Astrocyte of the spinal cord (primary cell): ENCODE data around the gene PANK3.
"Not testable (repeated sequence)": the region's sequence is repeated elsewhere in the genome, so short reads cannot be mapped to it uniquely, and the experiment has no call there.

Source experiments
- DNase-seq: peaks from one replicate; pipeline ENCODE4 v3.0.0; 2011; ENCODE audit warnings: low read depth, low spot score
- H3K4me3 ChIP-seq: 2 replicates; pipeline ENCODE4 v1.5.1; 2011; ENCODE audit warnings: low read depth, mild to moderate bottlenecking, low read length, moderate library complexity
- in situ Hi-C: cut with HindIII; loops from 2 replicates; pipeline ENCODE4 v1.10.0; 2017; ENCODE audit warnings: low sequenced_read_pairs
- TF ChIP-seq, protein P1 (sequence below): IDR thresholded peaks from 2 replicates; pipeline ENCODE4 v1.5.1; 2012; ENCODE audit warnings: low read depth, mild to moderate bottlenecking, low read length, inconsistent platforms

The PANK3 gene

DNA sequence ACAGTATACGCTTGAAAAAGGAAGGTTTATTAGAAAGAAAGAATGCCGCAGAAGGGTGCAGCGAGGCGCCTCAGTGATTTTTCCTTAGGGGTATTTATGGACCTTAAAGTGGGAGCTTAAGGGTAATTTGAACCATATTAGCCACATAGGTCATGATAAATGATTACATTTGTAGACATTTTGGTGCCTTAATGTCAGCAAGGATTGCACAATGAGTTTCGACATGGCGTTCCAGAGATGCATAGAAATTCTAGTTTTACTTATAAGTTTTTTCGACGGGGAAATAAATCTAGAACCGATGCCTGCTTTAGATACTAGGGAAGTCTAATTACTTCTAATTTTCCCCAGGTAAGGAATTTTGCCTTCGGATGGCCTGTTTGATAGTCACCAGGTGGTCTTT is 20.7 kb upstream of the PANK3 start:
- TF ChIP-seq, protein P1, sequence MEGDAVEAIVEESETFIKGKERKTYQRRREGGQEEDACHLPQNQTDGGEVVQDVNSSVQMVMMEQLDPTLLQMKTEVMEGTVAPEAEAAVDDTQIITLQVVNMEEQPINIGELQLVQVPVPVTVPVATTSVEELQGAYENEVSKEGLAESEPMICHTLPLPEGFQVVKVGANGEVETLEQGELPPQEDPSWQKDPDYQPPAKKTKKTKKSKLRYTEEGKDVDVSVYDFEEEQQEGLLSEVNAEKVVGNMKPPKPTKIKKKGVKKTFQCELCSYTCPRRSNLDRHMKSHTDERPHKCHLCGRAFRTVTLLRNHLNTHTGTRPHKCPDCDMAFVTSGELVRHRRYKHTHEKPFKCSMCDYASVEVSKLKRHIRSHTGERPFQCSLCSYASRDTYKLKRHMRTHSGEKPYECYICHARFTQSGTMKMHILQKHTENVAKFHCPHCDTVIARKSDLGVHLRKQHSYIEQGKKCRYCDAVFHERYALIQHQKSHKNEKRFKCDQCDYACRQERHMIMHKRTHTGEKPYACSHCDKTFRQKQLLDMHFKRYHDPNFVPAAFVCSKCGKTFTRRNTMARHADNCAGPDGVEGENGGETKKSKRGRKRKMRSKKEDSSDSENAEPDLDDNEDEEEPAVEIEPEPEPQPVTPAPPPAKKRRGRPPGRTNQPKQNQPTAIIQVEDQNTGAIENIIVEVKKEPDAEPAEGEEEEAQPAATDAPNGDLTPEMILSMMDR: no peak
- DNase-seq: no peak
- H3K4me3 ChIP-seq: no peak overlapping the region
- in situ Hi-C loops: no loop called here

DNA sequence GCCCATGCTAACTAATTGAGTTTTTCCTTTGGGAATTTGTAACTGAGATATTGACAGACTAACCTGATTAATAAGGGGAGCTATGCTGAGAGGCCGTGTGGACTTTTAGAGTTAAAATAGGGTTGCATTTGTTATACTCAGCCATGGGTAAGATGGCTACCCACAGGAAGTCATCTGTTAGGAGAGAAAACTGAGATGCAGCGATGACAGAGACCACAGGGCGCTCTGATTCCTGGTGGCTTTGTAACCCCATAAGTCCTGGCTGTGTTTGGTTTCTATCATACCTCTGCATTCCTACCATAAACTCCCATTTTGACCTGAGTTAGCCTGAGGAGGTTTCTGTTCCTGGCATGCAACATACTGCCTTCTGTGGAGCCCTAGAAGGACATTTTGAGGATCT is 19.5 kb upstream of the PANK3 start:
- DNase-seq: no peak
- TF ChIP-seq, protein P1: no peak
- in situ Hi-C loops: no loop called here
- H3K4me3 ChIP-seq: no peak overlapping the region

DNA sequence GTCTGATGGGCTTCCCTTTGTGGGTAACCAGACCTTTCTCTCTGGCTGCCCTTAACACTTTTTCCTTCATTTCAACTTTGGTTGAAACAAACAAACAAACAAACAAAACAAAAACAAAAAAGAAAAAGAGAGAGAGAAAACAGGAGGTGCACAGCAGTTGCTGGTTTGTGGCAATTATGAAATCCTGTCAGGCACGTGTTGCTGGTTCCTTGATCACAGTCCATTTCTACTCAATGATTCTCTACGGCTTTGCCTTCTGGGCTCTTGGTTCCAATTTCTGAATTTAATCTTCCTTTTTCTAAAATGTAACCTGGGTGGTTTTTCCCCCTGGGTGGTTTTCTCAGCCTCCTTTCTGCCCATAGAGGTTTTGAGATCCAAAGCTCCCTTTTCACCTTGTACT is 17.8 kb upstream of the PANK3 start:
- H3K4me3 ChIP-seq: no peak overlapping the region
- no peak for DNase-seq
- TF ChIP-seq, protein P1: no peak
- in situ Hi-C loops: no loop called here

DNA sequence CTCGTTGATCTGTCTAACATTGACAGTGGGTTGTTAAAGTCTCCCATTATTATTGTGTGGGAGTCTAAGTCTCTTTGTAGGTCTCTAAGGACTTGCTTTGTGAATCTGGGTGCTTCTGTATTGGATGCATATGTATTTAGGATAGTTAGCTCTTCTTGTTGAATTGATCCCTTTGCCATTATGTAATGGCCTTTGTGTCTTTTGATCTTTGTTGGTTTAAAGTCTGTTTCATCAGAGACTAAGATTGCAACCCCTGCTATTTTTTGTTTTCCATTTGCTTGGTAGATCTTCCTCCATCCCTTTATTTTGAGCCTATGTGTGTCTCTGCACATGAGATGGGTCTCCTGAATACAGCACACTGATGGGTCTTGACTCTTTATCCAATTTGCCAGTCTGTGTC is 17.0 kb upstream of the PANK3 start:
- in situ Hi-C loops, H3K4me3 ChIP-seq, DNase-seq: not testable (repeated sequence)

DNA sequence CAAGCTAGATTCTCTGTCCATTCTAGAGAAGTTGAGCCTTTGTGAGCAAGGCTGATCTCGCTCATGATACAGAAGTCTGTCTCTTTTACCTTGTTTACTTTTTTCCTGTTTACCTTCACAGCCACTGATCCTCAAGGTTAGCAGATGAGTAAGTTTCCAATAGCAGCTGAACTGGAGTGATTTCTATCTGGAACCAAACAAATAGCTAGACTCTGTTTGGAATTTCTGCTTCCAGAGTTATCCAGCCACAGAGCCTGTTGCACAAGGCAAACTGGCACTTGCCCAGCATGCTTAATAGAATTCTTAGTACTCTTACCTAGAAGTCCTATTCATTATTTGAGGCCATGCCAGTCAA is 12.8 kb upstream of the PANK3 start:
- in situ Hi-C loops: no loop called here
- TF ChIP-seq, protein P1: no peak
- no peak overlapping the region for H3K4me3 ChIP-seq
- DNase-seq: peak; percentile 38

DNA sequence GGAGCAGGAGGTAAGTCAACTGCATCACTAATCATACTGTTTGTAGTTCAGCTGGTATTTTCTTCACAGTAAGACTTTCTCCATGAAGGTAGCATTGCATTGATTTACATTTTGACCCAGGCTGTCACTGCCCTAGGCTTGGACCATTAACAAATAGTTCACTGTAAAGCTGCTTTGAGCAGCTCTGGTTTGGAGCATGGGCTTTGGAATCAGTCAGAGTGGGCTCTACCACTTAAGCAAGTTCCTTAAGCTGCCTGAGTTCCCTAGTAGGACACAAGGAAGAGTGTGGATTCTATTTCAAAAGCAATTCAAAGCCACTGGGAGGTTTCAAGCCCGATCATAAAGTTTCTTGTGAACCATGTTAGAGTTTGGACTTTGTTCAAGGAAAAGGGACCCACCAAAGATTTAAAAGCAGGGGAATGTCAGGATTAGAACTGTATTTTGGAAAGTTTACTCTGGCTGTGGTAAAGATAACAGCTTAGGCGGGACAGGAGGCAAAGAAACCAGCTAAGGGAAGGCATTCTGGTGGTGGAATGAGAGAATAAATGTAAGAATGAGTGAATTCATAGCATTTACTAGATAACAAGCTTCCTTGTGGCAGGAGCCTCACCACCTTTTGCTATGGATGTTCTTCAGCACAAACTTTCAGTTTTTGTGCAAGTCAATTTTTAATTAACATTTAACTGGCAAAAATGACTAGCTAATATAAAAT is 12.3 kb upstream of the PANK3 start:
- in situ Hi-C loops: no loop called here
- H3K4me3 ChIP-seq: no peak overlapping the region
- DNase-seq: no peak
- TF ChIP-seq, protein P1: no peak

DNA sequence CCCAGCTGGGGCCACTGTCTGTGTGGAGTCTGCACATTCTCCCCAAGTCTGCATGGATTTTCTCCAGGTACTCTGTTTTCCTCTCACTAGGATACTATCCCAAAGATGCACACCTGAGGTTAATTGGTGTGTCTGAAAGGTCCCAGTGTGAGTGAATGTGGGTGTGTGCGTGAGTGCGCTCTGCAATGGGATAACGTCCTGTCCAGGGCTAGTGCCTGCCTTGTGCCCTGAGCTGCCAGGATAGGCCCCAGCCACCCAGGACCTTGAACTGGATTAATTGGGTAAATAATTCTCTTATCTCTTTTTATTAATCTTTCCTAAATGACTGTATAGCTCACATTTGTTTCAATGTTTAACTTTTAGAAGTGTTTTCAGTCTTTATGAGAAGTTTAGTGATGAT is 11.5 kb upstream of the PANK3 start:
- no peak overlapping the region for H3K4me3 ChIP-seq
- no peak for DNase-seq
- TF ChIP-seq, protein P1: no peak
- in situ Hi-C loops: no loop called here
